ENCODE data around the gene FAM124B.

- TF ChIP-seq CTCF (IDR thresholded peaks at IDR 0.05) = no peak
- no peak for TF ChIP-seq ZFX (IDR thresholded peaks at IDR 0.05; ENCODE audit: borderline replicate concordance)
Observed at GRCh38 chr2:224372641-224373040, 29.3 kb downstream of the FAM124B start.

Data from 22Rv1 (cell line).